HG03045 (cell line): ENCODE data around the gene PPP2R5C.
A peak's percentile ranks its signal among the peaks of the same experiment; 100 is the strongest.
"Not testable (repeated sequence)": the region's sequence is repeated elsewhere in the genome, so short reads cannot be mapped to it uniquely, and the experiment has no call there.

Experiments used
- ATAC-seq: cut with Tn5 transposase; IDR thresholded peaks from one replicate; pipeline ENCODE4 v1.9.1; 2021; ENCODE audit warnings: mild to moderate bottlenecking, moderate library complexity; ENCODE audit not compliant: unreplicated experiment

The PPP2R5C gene

GRCh38 chr14:101726954-101727302 lies 34.6 kb upstream of the PPP2R5C start:
- ATAC-seq = no peak

- no peak for ATAC-seq
These were observed 33.7 kb upstream of the PPP2R5C start for GRCh38 chr14:101727611-101728366.

GRCh38 chr14:101728367-101728742 lies 33.2 kb upstream of the PPP2R5C start:
- no peak for ATAC-seq

GRCh38 chr14:101729382-101729781 lies 32.1 kb upstream of the PPP2R5C start:
- ATAC-seq = no peak

- not testable (repeated sequence) for ATAC-seq
These were observed 31.4 kb upstream of the PPP2R5C start for GRCh38 chr14:101730157-101730556.

- ATAC-seq = no peak
These were observed 30.8 kb upstream of the PPP2R5C start for GRCh38 chr14:101730626-101731186.

- ATAC-seq = peak; percentile 86
These were observed 30.1 kb upstream of the PPP2R5C start for GRCh38 chr14:101731187-101732080.

- no peak for ATAC-seq
These were observed 29.4 kb upstream of the PPP2R5C start for GRCh38 chr14:101732118-101732517.

- ATAC-seq = no peak
These were observed 28.3 kb upstream of the PPP2R5C start for GRCh38 chr14:101733211-101733610.

- no peak for ATAC-seq
These were observed 27.2 kb upstream of the PPP2R5C start for GRCh38 chr14:101734246-101734847.

- ATAC-seq = no peak
These were observed 26.1 kb upstream of the PPP2R5C start for GRCh38 chr14:101735453-101735852.

- ATAC-seq = no peak
These were observed 25.4 kb upstream of the PPP2R5C start for GRCh38 chr14:101736071-101736470.

- no peak for ATAC-seq
These were observed 24.9 kb upstream of the PPP2R5C start for GRCh38 chr14:101736585-101736984.

- ATAC-seq = no peak
These were observed 23.8 kb upstream of the PPP2R5C start for GRCh38 chr14:101737414-101738339.

- no peak for ATAC-seq
These were observed 22.7 kb upstream of the PPP2R5C start for GRCh38 chr14:101738703-101739320.

GRCh38 chr14:101739446-101740141 lies 21.9 kb upstream of the PPP2R5C start:
- no peak for ATAC-seq

GRCh38 chr14:101740981-101741380 lies 20.5 kb upstream of the PPP2R5C start:
- ATAC-seq = no peak

GRCh38 chr14:101743701-101744100 lies 17.8 kb upstream of the PPP2R5C start:
- no peak for ATAC-seq

GRCh38 chr14:101744382-101744781 lies 17.1 kb upstream of the PPP2R5C start:
- not testable (repeated sequence) for ATAC-seq
